Measurements from ENCODE around the gene CCL13.

The CCL13 gene

DNA sequence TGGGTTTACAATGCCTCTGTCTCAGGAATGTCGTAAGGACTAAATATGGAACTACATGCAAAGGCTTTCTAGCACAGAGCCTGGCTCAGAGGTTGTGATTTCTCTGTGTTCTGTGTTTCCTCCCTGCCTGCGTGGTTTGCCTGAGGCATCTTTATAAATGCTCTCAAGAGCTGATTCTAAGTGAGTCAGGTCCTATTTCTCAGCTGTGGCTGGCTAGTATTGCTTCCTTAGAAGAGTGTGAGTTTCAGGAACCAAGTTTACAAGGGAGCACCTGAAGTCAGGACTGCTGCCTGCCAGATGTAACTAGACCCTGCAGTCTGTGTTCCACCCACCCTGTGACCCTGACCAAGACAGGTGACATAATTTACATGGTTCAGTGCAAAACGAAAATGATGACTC, 14.7 kb downstream of the CCL13 start:
- TF ChIP-seq, protein P1, sequence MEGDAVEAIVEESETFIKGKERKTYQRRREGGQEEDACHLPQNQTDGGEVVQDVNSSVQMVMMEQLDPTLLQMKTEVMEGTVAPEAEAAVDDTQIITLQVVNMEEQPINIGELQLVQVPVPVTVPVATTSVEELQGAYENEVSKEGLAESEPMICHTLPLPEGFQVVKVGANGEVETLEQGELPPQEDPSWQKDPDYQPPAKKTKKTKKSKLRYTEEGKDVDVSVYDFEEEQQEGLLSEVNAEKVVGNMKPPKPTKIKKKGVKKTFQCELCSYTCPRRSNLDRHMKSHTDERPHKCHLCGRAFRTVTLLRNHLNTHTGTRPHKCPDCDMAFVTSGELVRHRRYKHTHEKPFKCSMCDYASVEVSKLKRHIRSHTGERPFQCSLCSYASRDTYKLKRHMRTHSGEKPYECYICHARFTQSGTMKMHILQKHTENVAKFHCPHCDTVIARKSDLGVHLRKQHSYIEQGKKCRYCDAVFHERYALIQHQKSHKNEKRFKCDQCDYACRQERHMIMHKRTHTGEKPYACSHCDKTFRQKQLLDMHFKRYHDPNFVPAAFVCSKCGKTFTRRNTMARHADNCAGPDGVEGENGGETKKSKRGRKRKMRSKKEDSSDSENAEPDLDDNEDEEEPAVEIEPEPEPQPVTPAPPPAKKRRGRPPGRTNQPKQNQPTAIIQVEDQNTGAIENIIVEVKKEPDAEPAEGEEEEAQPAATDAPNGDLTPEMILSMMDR (IDR thresholded peaks at IDR 0.05) = no peak
- DNase-seq (ENCODE audit: low spot score) = peak; percentile 40
- no peak overlapping the region for H3K4me3 ChIP-seq
- H3K27ac ChIP-seq = no peak overlapping the region

DNA sequence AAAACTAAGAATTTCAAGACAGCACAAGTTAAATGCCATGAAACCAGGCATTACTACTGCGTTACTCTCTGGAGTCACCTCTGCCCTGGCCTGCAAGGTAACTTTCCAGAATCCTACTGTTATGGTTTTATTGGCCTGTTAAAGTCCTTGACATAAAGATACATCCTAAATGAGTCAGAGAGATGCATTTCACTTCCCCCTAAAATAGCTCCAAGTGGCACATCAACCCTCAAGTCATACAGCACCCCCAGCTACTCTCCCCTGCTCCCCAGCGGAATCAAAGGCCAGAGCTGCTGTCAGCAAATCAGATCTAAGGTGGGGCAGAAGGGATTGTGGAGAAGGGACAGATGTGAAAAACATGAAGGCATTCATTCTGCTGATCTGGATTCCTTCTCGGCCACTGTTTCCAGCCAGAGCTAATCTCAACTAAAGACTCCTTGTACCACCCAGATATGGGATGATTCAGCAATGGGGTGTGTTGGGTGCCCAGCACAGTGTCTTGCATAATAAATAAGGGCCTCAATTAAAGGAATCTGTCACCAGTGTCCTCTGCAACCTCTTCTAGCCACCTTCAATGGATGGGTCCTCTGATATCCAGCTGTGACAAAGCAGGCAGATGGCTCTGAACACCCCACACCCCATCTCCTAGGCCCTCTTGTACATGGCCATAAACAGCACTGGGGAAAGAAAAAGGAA, 15.3 kb downstream of the CCL13 start:
- DNase-seq (ENCODE audit: low spot score) = peak; percentile 29
- Histone ChIP-seq H3K4me3 (no peak overlapping the region), H3K27ac (no peak overlapping the region)
- TF ChIP-seq, protein P1 (IDR thresholded peaks at IDR 0.05) = no peak

DNA sequence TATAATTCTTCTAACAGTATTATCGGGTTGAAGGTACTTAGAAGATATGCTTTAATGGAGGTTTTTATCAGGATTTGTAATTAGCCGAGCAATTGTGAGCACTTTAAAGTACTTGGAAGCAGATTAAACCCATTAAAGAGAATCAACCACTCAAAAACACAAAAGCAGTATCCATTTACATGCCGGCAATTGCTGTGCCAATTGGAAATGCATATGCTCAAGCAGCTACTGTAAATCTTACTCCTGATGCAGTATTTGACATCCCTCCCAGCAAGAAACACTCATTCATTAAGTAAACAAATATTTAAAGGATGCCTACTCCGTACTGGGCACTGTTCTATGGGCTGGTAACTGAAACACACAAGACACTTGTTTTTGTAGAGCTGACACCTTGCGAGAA, 18.2 kb downstream of the CCL13 start:
- H3K4me3 ChIP-seq = no peak overlapping the region
- TF ChIP-seq, protein P1 (IDR thresholded peaks at IDR 0.05) = no peak
- DNase-seq (ENCODE audit: low spot score) = no peak
- H3K27ac ChIP-seq = no peak overlapping the region

DNA sequence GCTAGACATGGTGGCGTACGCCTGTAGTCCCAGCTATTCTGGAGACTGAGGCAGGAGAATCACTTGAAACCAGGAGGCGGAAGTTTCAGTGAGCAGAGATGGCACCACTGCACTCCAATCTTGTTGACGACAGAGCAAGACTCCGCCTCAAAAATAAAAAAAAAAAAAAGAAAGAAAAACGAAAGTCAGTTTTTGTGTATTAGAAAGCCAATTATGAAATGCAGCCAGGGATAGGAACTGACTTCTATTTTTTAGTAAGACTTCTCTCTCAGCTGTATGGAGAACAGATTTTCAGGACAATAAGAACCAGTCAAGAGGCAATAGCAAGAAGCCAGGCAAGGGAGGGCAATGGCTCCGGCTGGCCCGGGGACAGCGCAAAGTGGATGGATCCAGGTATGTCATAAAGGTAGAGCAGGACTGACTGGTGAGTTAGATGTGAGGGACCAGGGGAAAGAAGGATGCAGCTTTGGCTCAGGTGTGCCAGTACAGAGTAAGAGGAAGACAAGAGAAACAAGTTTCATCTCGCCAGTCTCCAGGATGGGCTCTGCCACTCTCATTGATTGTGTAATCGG, 19.2 kb downstream of the CCL13 start:
- DNase-seq (ENCODE audit: low spot score) = peak; percentile 64
- Histone ChIP-seq H3K4me3 (no peak overlapping the region), H3K27ac (no peak overlapping the region)
- TF ChIP-seq, protein P1 (IDR thresholded peaks at IDR 0.05) = no peak

DNA sequence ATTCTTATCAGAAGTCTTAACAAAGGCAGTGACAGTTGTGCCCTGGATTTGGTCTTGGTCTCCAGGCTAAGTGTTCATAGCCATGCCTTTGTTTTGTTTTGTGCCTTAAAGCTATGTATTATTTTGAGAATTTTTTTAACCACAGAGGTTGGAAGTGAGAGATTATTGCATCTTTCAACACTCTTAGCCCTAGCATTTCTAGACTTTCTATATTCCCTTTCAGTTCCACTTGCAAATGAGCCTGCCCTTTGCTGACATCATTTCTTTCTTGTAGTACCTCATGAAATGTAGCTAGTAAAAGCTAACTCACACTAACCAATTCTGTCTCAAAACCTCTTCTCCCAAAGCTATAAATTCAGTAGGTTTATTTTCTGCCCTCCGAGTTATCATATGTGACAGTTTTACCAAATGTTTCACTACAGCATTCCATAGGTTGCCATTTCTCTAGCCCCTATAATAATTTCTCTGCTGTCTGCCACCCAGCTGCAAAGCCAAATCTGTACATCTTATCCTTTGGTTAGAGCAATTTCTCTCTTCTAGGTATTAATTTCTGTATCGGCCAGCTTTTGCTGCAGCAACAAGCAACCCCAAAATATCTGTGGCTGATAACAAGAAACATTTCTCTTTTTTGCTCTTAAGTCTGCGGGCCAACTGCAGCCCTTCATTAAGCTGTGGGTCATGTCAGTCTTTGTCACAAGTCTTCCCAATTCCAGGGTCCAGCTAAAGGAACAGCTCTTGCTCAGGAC, 21.0 kb downstream of the CCL13 start:
- TF ChIP-seq, protein P1 (IDR thresholded peaks at IDR 0.05) = no peak
- Histone ChIP-seq H3K27ac (no peak overlapping the region), H3K4me3 (no peak overlapping the region)
- DNase-seq (ENCODE audit: low spot score) = no peak

DNA sequence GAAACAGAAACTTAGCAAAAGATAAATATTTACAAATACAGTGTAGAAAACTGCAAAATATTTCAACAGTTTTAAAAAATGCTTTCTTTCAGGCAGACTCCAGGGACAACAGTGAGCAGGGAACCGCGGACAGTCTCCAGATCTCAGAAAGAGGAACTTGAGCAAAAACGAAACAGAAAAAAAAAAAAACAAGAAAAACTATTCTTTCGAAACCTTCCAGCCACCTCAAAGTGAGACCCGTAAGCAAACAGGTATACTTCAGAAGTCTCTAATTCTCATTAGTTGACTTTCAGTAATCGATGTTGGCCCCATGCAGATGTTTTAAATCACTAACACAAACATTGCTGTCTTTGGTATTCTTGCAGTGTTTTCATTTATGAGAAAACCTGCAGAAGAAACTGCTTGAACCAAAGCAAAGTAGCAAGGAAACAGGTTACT, 22.4 kb downstream of the CCL13 start:
- no peak for DNase-seq (ENCODE audit: low spot score)
- Histone ChIP-seq H3K4me3 (no peak overlapping the region), H3K27ac (no peak overlapping the region)
- TF ChIP-seq, protein P1 (IDR thresholded peaks at IDR 0.05) = no peak
